HepG2 (cell line): ENCODE data around the gene C20orf204. TPM values are rescaled to one million over a fixed set of nuclear protein-coding genes. Genes with fewer than 3 reads are reported as not detected.

Experiments
- ATAC-seq: fragments of 200-7000 bp; cut with Tn5 transposase; 3 replicates; pipeline ENCODE4 v1.9.1; 2020; ENCODE audit warnings: mild to moderate bottlenecking, moderate library complexity
- BruUV-seq: library from RNA; stranded (reverse); fragments of 400-500 nt; replicated peaks from 2 replicates; lab custom pipeline; 2021; lab: Mats Ljungman, UMichigan
- CTCF ChIA-PET: fragments of 300-600 bp; formaldehyde crosslinking; extraction: SDS; loops from one replicate; lab custom pipeline; 2021; ENCODE audit warnings: low total read pairs, inconsistent platforms, low intra/inter-chr PET ratio; lab: Yijun Ruan, JAX
- POLR2A ChIA-PET: fragments of 350-600 bp; sonication (Branson Sonifier 250); formaldehyde crosslinking; loops from one replicate; lab custom pipeline; 2020; ENCODE audit warnings: antibody characterized with exemption, inconsistent platforms; lab: Yijun Ruan, JAX
- DNase-seq: peaks from one replicate; pipeline ENCODE4 v3.0.0-alpha.2; 2015; ENCODE audit warnings: low spot score
- FAIRE-seq: peaks from 3 replicates; lab custom pipeline; 2011; peaks lifted over from hg19 to GRCh38; lab: Jason Lieb, UNC
- H2AFZ ChIP-seq: one replicate; pipeline ENCODE4 v1.6.1; 2011; ENCODE audit warnings: low read length, inconsistent platforms
- H3K27ac ChIP-seq: fragments of 300-600 bp; 3 replicates; pipeline ENCODE4 v1.8.0; 2011; ENCODE audit warnings: mixed run types, mild to moderate bottlenecking, mixed read lengths, low read length, inconsistent platforms; ENCODE audit not compliant: insufficient read depth; ENCODE audit errors: extremely low read length
- H3K27me3 ChIP-seq, 2 experiments: fragments of 200-600 bp in 1 of 2; 2 replicates in 1 of 2; 3 replicates in 1 of 2; pipeline versions ENCODE4 v1.6.0 to v1.8.0; 2011; ENCODE audit warnings: low read length in 2 of 2, mild to moderate bottlenecking in 2 of 2, moderate library complexity in 2 of 2, inconsistent platforms in 1 of 2; ENCODE audit not compliant: insufficient read depth in 2 of 2, control insufficient read depth in 1 of 2
- H3K36me3 ChIP-seq, 2 experiments: fragments of 200-600 bp in 1 of 2; replicated peaks in 1 of 2; 2 replicates in 1 of 2; 3 replicates in 1 of 2; pipeline versions ENCODE4 v1.5.1 to v1.8.0; 2011; ENCODE audit warnings: low read length in 2 of 2, inconsistent platforms in 1 of 2; ENCODE audit not compliant: insufficient read depth in 2 of 2, control insufficient read depth in 1 of 2
- H3K4me1 ChIP-seq: 2 replicates; pipeline ENCODE4 v1.5.1; 2012; ENCODE audit warnings: low read length, inconsistent platforms; ENCODE audit not compliant: insufficient read depth
- H3K4me2 ChIP-seq: 2 replicates; pipeline ENCODE4 v1.6.0; 2011; ENCODE audit warnings: low read depth, low read length, inconsistent platforms
- H3K4me3 ChIP-seq, 3 experiments: fragments of 200-600 bp in 1 of 3; sonication (generic), shearing (Covaris generic) in 1 of 3; replicated peaks in 1 of 3; 2 replicates each; pipeline ENCODE4 v1.5.1; 2011 to 2016; ENCODE audit warnings: low read length in 3 of 3, inconsistent platforms in 2 of 3, low read depth in 2 of 3, mild to moderate bottlenecking in 2 of 3, control low read depth in 1 of 3, mixed read lengths in 1 of 3; ENCODE audit not compliant: insufficient read depth in 1 of 3
- H3K79me2 ChIP-seq: one replicate; pipeline ENCODE4 v1.6.1; 2011; ENCODE audit warnings: low read length, inconsistent platforms; ENCODE audit not compliant: insufficient read depth
- H3K9ac ChIP-seq: 2 replicates; pipeline ENCODE4 v1.6.0; 2011; ENCODE audit warnings: mild to moderate bottlenecking, low read depth, low read length, inconsistent platforms; ENCODE audit not compliant: insufficient read depth
- H3K9me3 ChIP-seq: 2 replicates; pipeline ENCODE4 v1.5.1; 2012; ENCODE audit warnings: mild to moderate bottlenecking, low read length
- H4K20me1 ChIP-seq: 2 replicates; pipeline ENCODE4 v1.6.0; 2011; ENCODE audit warnings: inconsistent platforms, mild to moderate bottlenecking, low read length, moderate library complexity; ENCODE audit not compliant: insufficient read depth
- AGO1 ChIP-seq: fragments of 200-400 bp; formaldehyde crosslinking; IDR thresholded peaks from 2 replicates; pipeline ENCODE4 v1.6.1; 2017; ENCODE audit warnings: mild to moderate bottlenecking, low read depth, low read length, moderate library complexity; ENCODE audit not compliant: poor library complexity, severe bottlenecking
- AKAP8 ChIP-seq: sonication (generic); formaldehyde crosslinking; IDR thresholded peaks from 2 replicates; pipeline ENCODE4 v1.5.1; 2020; ENCODE audit warnings: mild to moderate bottlenecking, missing genetic modification reagents
- ATF1 ChIP-seq: IDR thresholded peaks from 2 replicates; pipeline ENCODE4 v1.6.1; 2016; ENCODE audit warnings: mild to moderate bottlenecking, control low read depth
- GATAD2A ChIP-seq: IDR thresholded peaks from 2 replicates; pipeline ENCODE4 v1.6.1; 2016
- HIVEP1 ChIP-seq: sonication (generic); formaldehyde crosslinking; IDR thresholded peaks from 2 replicates; pipeline ENCODE4 v1.4.0; 2020; ENCODE audit warnings: mild to moderate bottlenecking, missing genetic modification reagents
- IKZF5 ChIP-seq: IDR thresholded peaks from 2 replicates; pipeline ENCODE4 v1.6.1; 2018; ENCODE audit warnings: missing genetic modification reagents, mild to moderate bottlenecking, missing compliant biosample characterization
- NFATC3 ChIP-seq: sonication (generic); formaldehyde crosslinking; IDR thresholded peaks from 2 replicates; pipeline ENCODE4 v1.5.1; 2020; ENCODE audit warnings: mild to moderate bottlenecking, missing genetic modification reagents
- NFKB2 ChIP-seq: sonication (generic); formaldehyde crosslinking; IDR thresholded peaks from 2 replicates; pipeline ENCODE4 v1.4.0; 2020; ENCODE audit warnings: missing genetic modification reagents, borderline replicate concordance
- NFYB ChIP-seq: sonication (generic); formaldehyde crosslinking; IDR thresholded peaks from 2 replicates; pipeline ENCODE4 v1.4.0; 2020; ENCODE audit warnings: missing genetic modification reagents
- PBX2 ChIP-seq: IDR thresholded peaks from 2 replicates; pipeline ENCODE4 v1.6.1; 2016; ENCODE audit warnings: control low read depth
- POLR2A ChIP-seq, 2 experiments: IDR thresholded peaks; 2 replicates each; pipeline ENCODE4 v1.6.1; 2011; ENCODE audit warnings: low read depth in 2 of 2, low read length in 2 of 2, mild to moderate bottlenecking in 1 of 2, moderate library complexity in 1 of 2; ENCODE audit not compliant: insufficient read depth in 1 of 2
- POLR2AphosphoS5 ChIP-seq: IDR thresholded peaks from 2 replicates; pipeline ENCODE4 v1.6.1; 2012; ENCODE audit warnings: low read depth, low read length
- RXRB ChIP-seq: IDR thresholded peaks from 2 replicates; pipeline ENCODE4 v1.6.1; 2016; ENCODE audit warnings: borderline replicate concordance, missing genetic modification reagents, missing compliant biosample characterization
- SALL1 ChIP-seq: sonication (generic); formaldehyde crosslinking; IDR thresholded peaks from 2 replicates; pipeline ENCODE4 v1.8.0; 2022; ENCODE audit warnings: mild to moderate bottlenecking, missing genetic modification reagents
- SOX13 ChIP-seq, 3 experiments: fragments of 450-650 bp in 1 of 3; sonication (generic) in 1 of 3; formaldehyde crosslinking in 1 of 3; IDR thresholded peaks in 2 of 3; conservative IDR thresholded peaks in 1 of 3; 2 replicates each; pipeline versions ENCODE4 v1.5.0 to v1.6.1; 2016 to 2020; ENCODE audit warnings: antibody characterized with exemption in 1 of 3, mild to moderate bottlenecking in 1 of 3, missing compliant biosample characterization in 1 of 3, missing genetic modification reagents in 1 of 3, moderate library complexity in 1 of 3
- TBP ChIP-seq: sonication (generic); formaldehyde crosslinking; IDR thresholded peaks from 2 replicates; pipeline ENCODE4 v1.5.0; 2020; ENCODE audit warnings: missing genetic modification reagents
- ZNF225 ChIP-seq: sonication (generic); formaldehyde crosslinking; IDR thresholded peaks from 2 replicates; pipeline ENCODE4 v1.4.0; 2020; ENCODE audit warnings: mild to moderate bottlenecking, missing genetic modification reagents
- ZNF275 ChIP-seq: sonication (generic); formaldehyde crosslinking; IDR thresholded peaks from 2 replicates; pipeline ENCODE4 v1.8.0; 2022; ENCODE audit warnings: missing genetic modification reagents, mild to moderate bottlenecking, inconsistent platforms, borderline replicate concordance
- ZNF326 ChIP-seq: sonication (generic); formaldehyde crosslinking; IDR thresholded peaks from 2 replicates; pipeline ENCODE4 v1.4.0; 2020; ENCODE audit warnings: missing genetic modification reagents, borderline replicate concordance
- ZNF598 ChIP-seq: sonication (generic); formaldehyde crosslinking; IDR thresholded peaks from 2 replicates; pipeline ENCODE4 v1.5.1; 2020; ENCODE audit warnings: mild to moderate bottlenecking, missing genetic modification reagents, borderline replicate concordance
- WGBS: methylation state at CpG from one replicate; pipeline ENCODE4 v1.1.6; 2017; ENCODE audit warnings: low lambda C conversion rate; 5-methylcytosine and 5-hydroxymethylcytosine counted together
- in situ Hi-C: cut with HindIII; loops from 2 replicates; pipeline ENCODE4 v1.10.0; 2017; ENCODE audit warnings: low pct_unique_long_range_greater_than_20kb; ENCODE audit not compliant: extremely low pct_ligation_motif_present
- intact Hi-C: fragments of 100-400 bp; cut with micrococcal nuclease; formaldehyde crosslinking; loops from one replicate; pipeline ENCODE4 v1.10.0; 2022; ENCODE audit not compliant: unreplicated experiment
- polyA plus RNA-seq, 8 experiments: library from polyadenylated mRNA; depleted of rRNA in 3 of 8; stranded (reverse) in 7 of 8; unstranded in 1 of 8; fragments of >200 nt; fragmentation: Illumina TruSeq in 4 of 8; extraction: Trizol in 4 of 8; gene quantifications; 2 replicates each; pipeline versions ENCODE4 v1.2.1 to v1.2.3, GENCODE V29; 2011 to 2016; ENCODE audit warnings: low read depth in 4 of 8, missing spikeins in 1 of 8, mixed read lengths in 1 of 8; ENCODE audit not compliant: insufficient read depth in 1 of 8
- total RNA-seq, 5 experiments: library from RNA; depleted of rRNA; stranded (reverse); fragments of >200 nt; fragmentation: Illumina TruSeq; extraction: Trizol; gene quantifications; 2 replicates each; pipeline ENCODE4 v1.2.3, GENCODE V29; 2016; ENCODE audit warnings: low read depth in 1 of 5

The C20orf204 gene
- total and polyA plus RNA-seq, 2 of the 13 experiments (the other 11 are each of a cell fraction or from before 2014, with no cell fraction given), result 22.1 to 80.0 TPM

- WGBS, result 0% methylated on average over 3 of the region's 5 CpGs
- in situ Hi-C loops (no loop called here), intact Hi-C loops (loop anchor here (2.0 kb wide), 1 partner anchor 15 kb away; the partner anchor contains the start of gene OPRL1)
- Histone ChIP-seq H3K27me3 (peaks cover 3 to 11% of the 10 kb centered on the region in 2 experiments; a peak in 2 of 5 replicates), H2AFZ (no peak overlapping the region), H3K36me3 (no peaks in the 10 kb centered on the region), H3K27ac (no peak overlapping the region), H3K9ac (no peak overlapping the region), H3K79me2 (no peaks in the 10 kb centered on the region), H3K4me2 (peak overlapping the region; percentile 95), H4K20me1 (peaks cover 4% of the 10 kb centered on the region; the same call in 1 of the 2 replicates), H3K9me3 (no peaks in the 10 kb centered on the region), H3K4me1 (peaks cover 56% of the 10 kb centered on the region), H3K4me3 (peak overlapping the region in 1 of 3 experiments; percentile 98; a peak in 1 of 6 replicates)
- no peak for DNase-seq
- ATAC-seq, result 0 out of 3 replicates have a peak, but pooled peaks have one; percentile 0
- ChIA-PET CTCF (no interaction called here), POLR2A (interaction anchor here (0.6 to 3.7 kb wide), 7 partner anchors 10 to 327 kb away, joined by 3 to 34 read pairs (median 8); partner anchors contain the start of genes OPRL1, PRPF6, RGS19 and SLC2A4RG)
- peak; percentile 52 for FAIRE-seq
- BruUV-seq, result no TSS peak
- TF ChIP-seq ATF1 (CRISPR knock-in tag), result no peak
- no peak; the same call in none of the 2 replicates for TF ChIP-seq SALL1 (CRISPR knock-in tag)
- peak; percentile 18; the same call in 1 of the 2 replicates for TF ChIP-seq GATAD2A (CRISPR knock-in tag)
- TF ChIP-seq AGO1, result peak; percentile 13
- TF ChIP-seq NFYB (CRISPR knock-in tag), result peak; percentile 63
- no peak; a peak in 1 of 4 replicates for TF ChIP-seq POLR2A (IDR thresholded peaks at IDR 0.05; ENCODE audit: insufficient read depth in 1 of 2, low read depth in 2 of 2, low read length in 2 of 2)
- TF ChIP-seq SOX13 (IDR thresholded peaks at IDR 0.05), result no peak
- TF ChIP-seq SOX13 (CRISPR knock-in tag; conservative IDR thresholded peaks at IDR 0.05 in 1 of 2, IDR thresholded peaks at IDR 0.05 in 1 of 2), result peak in 1 of 2 experiments; percentile 6; a peak in 1 of 4 replicates
- no peak for TF ChIP-seq TBP
- peak; percentile 17 for TF ChIP-seq AKAP8 (CRISPR knock-in tag)
- TF ChIP-seq ZNF598 (CRISPR knock-in tag), result 0 out of 2 replicates have a peak, but pooled peaks have one; percentile 15
- TF ChIP-seq ZNF326, result peak; percentile 98
- peak; percentile 1; the same call in 1 of the 2 replicates for TF ChIP-seq ZNF225 (CRISPR knock-in tag)
- TF ChIP-seq NFKB2, result no peak
- peak; percentile 59; the same call in 1 of the 2 replicates for TF ChIP-seq RXRB (CRISPR knock-in tag)
- 0 out of 2 replicates have a peak, but pooled peaks have one; percentile 0 for TF ChIP-seq NFATC3 (CRISPR knock-in tag)
- TF ChIP-seq IKZF5 (CRISPR knock-in tag), result peak; percentile 23; the same call in 1 of the 2 replicates
- 0 out of 2 replicates have a peak, but pooled peaks have one; percentile 36 for TF ChIP-seq HIVEP1
- 0 out of 2 replicates have a peak, but pooled peaks have one; percentile 41 for TF ChIP-seq ZNF275 (CRISPR knock-in tag)
- peak; percentile 51; the same call in 1 of the 2 replicates for TF ChIP-seq POLR2AphosphoS5
- TF ChIP-seq PBX2 (CRISPR knock-in tag), result 0 out of 2 replicates have a peak, but pooled peaks have one; percentile 20
Measured at GRCh38 chr20:64065974-64066343, 30.0 kb downstream of the C20orf204 start.
